Measurements from ENCODE around the gene FAM163B.

FAM163B gene

DNA sequence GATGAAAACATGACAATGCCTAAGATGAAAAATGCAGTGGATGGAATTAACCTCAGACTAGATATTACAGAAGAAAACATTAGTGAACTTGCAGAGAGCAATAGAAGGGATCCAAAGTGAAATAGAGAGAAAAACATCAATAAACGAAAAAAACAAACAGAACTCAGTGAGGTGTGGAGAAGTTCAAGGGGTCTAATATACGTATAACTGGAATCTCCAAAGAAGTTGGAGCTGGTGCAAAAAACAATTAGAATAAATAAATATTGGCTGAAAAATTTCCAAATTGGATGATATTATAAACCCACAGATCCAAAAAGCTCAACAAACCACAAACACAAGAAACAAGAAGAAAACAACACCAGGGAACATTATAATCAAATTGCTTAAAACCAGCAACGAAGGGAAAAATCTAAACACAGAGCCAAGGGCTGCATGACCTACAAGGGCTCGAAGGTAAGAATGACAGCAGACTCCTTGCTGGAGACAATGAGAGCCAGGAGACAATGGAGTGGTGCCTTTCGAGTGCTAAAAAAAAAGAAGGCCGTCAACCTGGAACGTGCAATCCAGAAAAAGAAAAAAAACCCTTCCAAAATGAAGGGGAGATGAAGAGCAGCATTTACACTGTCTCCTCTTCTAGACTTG lies 11.8 kb downstream of the FAM163B start:
- DNase-seq: no peak

DNA sequence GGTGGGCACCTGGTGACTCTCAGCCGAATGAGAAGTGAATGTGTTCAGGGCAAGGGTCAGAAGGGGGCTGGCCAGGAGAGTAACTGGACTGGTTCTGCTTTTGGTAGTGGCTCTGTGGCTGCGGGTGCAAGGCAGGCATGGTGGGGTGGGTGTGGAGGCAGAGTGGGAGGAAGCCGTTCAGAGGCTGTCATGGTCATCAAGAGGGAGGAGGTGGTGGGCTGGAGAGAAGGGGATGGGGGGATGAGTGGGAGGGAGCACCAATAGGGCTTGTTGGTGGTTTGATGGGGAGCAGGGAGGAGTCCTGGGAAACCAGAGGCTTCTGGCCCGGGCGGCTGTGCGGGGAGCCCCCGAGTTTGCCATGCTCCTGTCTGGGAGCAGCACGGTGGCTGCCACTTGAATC lies 13.3 kb downstream of the FAM163B start:
- no peak for DNase-seq

DNA sequence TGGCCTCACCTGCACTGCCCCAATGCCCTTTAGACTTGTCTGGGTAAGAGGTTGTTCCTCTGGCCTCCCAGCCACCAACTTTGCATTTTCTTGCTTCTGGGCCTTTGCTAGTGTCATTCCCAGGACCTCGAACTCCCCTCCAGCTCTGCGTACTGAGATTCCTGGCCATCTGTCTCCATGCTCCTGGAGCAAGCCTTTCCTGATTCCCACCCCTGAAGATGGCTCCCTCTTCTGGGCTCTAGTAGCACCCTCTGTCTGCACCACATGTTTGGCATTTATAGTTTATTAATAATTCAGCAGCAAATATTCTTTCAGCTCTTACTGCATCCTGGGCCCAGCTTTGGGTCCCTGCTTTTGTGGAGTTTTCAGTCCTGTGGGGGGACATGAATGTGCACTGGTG lies 14.9 kb downstream of the FAM163B start:
- DNase-seq: no peak

DNA sequence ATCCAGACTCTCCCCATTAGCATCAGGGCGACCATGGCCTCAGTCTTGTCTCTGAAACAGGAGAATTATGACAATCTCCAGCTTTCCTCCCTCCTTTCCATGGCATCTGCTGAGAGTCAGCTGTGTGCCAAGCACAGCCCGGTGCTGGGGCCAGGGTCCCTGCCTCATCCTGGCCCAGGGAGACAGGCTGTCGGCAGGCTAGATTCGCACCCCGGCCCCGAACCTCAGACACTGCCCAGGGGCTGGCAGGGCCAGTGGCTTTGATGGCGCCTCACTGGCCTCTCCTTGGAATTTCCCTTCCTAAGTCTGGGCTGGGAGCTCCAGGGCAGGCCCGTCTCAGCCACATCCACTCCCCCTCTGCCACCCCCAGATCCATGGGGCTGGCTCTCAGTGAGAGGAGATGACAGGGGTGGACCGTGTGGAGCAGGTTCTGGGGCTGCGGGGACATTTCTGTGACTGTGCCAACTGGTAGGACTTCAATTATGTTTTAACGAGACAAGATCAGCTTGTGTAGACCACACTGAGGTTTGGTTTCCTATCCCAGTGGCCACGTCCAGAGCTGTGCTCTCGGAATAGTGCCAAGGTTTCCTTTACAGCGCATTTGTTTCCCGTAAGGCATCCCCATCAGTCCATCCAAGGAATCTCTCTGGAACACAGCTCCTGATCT lies 15.5 kb downstream of the FAM163B start:
- DNase-seq: no peak

DNA sequence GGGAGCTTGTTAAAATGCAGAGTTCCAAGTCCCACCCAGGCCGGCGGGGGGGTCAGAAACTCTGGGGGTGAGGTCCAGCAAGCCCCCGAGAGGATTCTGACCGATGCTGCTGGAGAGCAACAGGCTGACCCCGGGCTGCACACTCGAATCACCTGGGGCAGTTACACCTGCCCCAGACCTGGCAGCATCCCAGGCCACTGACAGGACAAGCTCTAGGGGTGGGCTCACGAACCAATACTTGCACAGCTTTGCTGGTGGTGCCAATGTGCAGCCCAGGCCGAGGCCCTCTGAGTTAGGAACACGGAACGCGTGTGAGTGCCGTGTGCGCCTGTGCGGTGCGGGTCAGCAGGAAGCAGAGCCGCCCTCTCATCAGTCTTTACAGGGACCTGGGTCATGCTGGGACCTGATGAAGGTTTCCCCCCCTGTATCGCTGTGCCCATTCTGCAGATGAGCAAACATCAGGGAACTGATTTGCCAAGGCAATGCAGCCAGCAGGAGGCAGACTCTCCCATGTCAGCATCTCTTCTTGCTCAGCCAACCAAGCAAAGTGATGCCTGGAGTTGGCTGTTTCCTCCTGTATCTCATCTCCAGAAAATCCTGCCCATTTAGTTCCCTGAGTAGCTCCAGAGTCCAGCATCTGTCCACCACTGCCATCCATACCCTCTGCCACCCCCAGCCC lies 16.3 kb downstream of the FAM163B start:
- peak in 1 of 2 donors; percentile 8 for DNase-seq

DNA sequence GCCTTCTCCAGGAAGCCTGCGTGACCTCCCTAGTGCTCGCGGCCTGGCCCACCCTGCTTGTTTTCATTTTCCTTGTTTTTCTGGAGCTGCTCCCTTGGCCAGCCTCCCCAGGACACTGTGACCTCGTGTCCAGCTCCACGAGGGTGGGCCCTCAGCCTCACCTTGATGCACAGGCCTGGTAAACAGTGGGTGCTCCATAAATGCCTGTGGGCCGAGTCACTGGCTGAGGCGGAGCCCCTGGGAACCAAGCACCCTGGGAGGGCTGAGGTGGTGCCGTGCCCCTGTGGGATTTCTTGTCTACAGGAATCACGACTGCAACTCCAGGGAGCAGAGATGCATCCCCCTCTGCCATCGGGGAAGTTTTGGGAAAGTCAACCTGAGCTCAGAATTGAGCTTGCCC lies 17.2 kb downstream of the FAM163B start:
- DNase-seq: no peak

DNA sequence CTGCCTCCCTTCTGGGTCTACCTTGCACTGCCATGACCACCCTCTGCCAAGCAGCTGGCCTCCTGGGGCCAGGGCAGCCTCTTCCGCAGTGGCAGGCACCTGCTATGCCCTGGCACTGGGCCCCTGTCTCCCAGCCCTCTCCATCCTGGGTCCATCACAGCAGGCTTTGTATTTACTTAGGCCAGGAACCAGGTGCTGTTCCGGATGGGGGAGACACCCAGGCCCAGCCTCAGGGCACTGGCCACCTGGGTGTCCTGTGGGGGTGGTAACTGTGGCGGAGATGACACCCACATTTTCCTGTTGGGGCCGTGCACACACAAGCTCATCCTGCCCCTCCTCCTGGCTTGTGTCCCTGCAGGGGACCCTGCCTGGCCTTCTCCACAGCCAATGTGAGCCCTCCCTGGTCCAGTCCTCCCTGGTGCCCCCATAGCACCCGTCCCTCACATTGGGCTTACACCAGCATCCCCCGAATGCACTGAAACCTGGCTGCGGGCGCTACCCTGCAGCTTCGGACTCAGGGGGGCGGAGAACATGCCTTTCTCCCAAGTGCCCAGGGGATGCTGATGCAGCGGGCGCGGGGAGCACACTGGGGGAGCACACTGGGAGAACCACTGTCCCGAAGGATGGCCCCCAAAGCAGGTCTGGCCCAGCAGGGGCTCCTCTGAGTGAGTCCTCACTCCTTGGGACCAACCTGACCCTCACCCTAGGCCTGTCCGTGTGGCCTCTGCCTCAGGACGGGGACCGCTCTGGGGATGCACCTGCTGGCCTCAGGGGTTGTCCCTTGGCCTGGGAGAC lies 17.9 kb downstream of the FAM163B start:
- DNase-seq: no peak

DNA sequence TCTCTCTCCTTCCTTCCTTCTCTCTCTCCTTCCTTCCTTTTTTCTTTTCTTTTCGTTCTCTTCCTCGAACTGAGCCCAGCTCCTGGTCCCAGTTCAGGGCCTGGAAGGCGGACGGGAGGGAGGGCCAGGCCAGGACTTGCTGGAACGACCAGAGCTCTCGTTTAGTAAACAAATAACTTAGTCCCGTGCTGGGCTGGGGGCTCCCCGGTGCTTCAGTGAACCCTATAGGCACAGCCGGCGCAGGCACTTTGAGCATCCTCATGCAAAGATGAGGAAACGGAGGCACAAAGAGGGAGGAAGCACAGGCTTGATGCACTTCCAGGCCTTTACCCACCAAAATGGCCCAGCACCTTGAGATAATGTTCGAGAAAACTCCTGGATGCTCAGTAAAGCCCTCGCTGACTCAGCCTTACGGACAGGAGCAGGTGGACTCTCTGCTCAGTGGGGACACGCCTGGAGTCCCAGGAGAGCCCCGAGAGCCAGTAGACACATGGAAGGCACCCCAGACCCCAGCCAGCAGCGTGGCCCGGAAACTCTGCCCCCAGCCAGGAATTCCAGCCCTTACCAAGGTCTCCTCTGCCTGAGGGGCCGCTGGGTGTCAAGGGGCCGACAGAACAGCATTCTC lies 18.8 kb downstream of the FAM163B start:
- DNase-seq: no peak

DNA sequence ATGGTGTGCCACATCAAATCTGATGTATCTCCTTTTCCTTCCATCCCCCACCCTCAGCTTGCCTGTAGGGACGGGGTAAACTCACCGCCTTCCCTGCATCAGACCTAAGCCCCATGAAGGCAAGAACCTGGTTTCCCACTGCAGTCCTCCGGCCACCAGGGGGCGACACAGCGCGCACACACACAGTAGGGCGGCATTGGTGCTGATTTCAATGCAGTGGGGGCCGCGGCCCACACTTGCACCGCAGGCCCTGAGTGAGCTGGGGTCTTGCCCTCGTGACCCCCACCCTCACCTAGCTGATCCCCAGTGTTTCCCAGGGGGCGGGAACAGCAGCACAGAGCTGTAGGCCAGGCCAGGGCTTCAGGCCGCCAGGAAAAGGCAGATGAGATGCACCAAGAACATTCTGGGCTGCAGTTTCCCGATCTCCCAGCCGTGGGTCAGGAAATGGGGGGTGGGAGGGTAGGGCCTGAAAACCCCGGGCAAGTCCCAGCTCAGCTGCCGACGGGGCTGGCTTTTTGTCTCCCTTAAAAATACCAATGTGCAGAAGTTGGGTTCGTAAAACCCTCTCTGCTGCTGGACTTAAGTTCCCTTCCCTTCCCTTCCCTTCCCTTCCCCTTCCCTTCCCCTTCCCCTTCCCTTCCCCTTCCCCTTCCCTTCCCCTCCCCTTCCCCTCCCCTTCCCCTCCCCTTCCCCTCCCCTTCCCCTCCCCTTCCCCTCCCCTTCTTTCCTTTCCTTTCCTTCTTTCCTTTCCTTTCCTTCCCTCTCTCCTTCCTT lies 19.5 kb downstream of the FAM163B start:
- peak; percentile 22 to 43 for DNase-seq

DNA sequence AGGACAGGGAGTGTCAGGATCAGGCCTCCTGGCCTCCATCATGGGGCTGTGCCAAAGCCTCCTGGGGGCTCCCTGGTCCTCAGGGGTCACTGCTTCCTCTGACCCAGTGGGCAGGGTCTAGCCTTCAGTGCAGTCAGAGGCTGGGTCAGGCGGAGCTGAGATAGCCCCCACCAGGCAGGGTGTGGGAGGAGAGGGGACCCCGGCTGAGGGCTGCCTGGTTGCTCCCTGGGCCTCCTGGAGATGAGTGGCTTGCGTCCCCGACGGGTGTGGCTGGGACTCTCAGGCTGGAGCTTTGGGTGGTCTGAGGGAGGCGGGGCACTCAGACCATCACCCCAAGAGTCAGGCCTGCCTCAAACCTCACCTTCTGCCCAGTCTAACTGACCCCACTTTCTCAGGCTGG lies 21.7 kb downstream of the FAM163B start:
- DNase-seq: no peak

DNA sequence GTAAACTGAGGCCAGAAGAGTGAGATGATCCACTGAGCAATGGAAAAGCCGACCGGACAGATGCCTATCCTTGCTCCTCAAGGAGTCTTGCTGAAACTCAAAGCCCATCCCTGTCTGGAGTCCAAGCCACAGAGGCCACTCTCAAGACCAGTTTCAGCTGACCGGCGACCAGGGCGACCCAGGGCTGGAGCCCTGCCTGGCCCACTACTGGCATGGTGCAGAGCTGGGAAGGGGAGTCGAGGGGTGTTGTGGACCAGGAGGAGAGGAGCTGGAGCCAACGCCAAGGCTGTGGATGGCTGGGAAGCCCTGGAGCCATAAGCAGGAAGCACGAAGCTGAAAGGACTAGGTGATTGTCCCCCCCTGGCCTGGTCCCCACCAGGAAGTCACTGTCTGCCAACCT lies 22.1 kb downstream of the FAM163B start:
- no peak for DNase-seq

DNA sequence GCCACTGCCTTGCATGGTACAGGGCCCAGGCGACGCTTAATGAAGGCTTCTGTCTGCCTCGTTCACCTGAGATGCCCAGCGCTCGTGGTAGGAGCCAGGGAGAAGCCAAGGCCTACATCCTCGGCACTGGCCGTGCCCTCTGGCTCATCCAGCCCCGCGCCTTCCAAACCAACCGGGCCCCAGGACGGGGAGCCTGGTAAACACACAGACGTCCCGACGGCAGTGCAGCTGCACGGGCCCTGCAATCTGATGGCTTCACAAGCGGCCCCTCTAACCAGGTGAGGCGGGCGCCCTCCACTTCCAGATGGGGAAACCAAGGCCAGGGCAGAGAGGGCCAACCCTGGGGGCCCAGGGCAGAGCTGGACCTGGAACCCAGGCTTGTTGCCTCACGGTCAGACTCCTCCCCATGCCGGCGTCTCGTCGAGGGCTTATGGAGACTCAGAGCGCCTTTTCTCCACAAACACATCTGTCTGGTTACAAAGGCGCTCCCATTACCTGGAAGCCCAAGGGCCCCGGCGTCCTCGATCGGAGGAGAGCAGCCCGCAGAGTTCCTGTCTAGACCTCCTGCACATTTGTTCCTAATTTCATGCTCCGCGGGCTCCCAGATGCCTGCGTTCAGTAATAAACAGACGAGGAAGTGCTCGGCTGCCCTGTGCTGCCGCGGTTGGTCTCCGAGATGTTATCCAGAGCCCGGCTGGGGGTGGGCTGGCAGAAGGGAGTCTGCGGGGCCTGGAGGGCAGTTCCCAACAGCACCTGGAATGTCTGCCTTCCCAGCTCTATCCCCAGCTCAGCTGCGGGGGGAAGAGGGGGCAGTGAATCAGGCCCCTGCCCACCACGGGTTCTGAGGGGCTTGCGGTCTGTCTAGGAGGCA lies 23.5 kb downstream of the FAM163B start:
- DNase-seq: no peak

DNA sequence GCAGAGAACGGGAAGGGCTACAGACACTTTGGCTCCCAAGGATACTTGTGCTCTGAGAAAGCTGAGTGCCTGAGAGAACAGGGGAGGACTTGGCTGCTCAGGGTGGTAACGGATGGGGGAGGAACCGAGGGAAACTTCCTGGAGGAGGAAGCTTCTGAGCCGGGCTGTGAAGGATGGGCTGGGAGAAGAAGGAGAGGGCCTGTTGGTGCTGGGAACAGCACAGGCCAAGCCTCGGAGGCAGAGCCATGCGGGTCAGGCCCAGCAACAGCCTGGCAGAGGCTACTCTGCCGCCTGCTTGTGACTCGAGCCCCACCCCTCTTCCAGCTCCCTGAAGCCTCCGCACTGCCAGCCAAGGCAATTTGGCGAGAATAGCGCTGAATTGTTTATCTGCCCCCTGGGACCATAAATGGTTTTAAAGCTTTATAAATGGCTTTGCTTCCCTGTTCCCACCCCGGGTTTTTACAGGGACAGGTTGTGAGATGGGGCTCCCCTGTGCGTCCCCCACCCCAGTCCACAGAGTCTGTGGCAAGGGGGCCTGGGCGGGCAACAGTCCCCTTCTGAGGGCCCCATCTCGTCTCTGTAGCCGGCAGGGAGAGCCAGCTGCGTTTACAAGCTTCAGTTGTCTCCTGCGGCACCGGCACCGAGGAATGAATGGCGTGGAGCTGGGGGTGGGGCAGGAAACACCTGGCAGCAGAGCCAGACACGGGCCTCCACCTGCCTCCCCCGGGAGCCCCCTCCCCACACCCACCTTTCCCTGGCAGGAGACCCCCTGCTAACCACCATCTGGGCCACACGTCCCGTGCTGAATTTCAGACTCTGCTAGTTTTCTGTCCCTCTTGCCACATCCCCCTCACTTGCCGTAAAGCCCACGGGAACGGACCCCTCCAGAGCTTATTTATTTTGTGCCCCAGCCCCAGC lies 24.4 kb downstream of the FAM163B start:
- peak in 1 of 2 donors; percentile 25 for DNase-seq

DNA sequence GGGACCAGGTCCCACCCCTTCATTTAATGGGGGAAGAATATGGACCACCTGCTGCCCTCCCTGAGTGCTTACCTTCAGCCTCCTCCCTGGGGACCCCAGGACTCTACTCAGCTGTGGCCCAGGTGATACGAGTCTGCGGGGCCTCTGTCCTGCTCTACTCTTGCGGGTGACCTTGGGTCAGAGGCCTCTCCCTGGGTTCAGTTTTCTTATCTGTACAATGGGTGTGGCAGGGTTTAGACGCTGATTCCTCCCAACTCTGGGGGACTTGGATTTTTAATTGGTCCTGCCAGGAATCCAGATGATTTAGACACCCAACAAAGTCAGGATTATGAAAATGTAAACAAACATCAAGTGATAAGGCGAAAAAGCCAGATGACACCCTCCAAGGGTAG lies 25.0 kb downstream of the FAM163B start:
- no peak for DNase-seq

DNA sequence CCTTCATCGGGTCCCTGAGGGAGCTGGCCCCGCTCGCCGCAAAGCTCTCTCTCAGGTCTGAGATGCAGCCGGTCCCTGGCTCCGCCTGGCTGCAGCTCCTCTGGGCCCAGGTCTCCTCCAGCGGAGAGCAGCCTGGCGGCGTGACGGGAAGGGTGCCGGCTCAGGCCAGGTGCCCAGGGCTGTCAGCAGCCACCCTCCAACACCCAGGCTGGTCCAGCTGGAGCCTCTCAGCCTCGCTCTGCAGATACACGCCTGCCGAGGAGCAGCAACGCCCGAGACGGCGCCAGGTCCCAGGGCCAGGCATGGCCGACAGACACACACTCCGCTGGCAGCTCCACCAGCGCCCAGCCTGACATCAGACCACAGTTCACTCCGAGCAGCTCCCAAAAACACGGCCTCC lies 25.6 kb downstream of the FAM163B start:
- no peak for DNase-seq

DNA sequence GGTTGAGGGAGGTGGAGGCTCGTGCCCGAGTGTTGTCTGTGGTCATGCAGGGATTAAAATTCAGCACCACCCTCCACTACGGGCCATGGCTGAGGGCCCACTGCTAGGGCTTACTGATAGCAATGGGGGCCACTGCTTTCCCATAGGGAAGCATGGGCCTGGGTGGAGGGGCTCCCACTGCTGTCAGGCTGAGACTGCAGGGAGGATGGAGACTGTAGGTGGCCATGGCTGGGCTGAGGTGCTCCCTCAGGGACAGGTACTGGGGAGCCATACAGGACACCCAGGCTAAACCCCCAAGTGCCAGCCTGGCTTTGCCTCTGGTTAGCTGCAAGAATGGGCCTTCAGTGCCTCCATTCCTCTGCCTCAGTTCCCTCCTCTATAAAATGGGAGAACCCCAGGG lies 26.1 kb downstream of the FAM163B start:
- no peak for DNase-seq

DNA sequence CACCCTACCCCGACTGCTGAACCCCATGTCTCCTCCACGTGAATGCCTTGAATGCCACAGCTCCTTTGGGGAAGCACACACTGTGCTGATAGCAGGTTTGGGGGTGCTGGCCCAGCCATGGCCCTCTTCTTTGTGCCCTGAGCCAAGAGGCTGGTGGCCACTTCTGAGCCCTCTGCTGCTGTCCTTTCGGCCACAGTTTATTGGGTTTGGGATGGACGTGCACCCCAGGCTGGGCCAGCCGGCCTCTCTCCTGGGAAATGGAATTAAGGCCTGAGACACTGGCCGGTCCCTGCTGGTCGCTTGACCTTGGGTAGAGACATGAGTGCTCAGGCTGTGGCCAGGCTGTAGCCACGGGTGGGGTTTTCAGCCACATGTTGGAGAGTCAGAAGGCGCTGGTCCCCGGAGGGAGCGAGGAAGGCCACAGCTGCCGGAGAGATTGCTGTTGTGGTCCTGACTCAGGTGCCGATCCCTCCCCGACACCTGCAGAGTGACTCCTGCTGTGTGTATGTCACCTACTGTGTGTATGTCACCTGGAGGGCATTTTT lies 26.6 kb downstream of the FAM163B start:
- DNase-seq: no peak

DNA sequence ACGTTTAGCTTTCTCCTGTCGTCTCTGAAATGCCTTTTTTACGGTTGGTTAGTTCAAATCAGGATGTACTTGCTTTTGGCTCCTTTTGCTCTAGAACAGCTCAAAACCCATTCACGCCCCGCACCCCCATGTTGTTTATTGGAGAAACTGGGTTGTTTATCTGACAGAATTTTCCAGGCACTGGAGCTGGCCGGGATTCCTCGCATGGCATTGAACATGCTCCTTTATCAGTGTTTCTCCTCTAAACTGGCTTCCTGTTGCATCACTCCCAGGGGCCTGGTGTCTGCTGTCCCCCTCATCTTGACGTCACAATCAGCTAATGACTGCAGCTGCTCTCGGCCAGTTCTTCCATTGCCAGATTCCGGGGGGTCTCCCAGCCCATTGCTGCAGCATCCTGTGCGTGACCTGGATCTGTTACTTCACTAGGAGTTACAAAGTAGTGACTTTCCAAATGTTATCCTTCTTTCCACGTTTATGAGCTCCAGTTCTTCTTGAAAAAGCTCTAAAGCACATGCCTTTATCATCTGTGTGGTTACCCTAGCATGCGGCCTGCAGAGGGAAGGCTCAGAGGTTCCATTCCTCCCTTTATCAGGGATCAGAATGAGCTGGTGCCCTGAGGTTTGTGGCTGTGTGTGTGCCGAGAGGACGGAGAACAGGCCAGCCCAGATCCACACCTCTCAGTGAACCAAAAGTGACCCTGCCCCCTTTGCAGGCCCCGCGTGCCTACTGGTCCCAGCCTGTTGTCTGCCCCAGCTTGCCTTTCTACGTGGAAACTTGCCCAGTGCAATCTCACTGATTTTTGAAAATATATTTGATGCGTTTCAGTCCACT lies 27.5 kb downstream of the FAM163B start:
- DNase-seq: no peak

DNA sequence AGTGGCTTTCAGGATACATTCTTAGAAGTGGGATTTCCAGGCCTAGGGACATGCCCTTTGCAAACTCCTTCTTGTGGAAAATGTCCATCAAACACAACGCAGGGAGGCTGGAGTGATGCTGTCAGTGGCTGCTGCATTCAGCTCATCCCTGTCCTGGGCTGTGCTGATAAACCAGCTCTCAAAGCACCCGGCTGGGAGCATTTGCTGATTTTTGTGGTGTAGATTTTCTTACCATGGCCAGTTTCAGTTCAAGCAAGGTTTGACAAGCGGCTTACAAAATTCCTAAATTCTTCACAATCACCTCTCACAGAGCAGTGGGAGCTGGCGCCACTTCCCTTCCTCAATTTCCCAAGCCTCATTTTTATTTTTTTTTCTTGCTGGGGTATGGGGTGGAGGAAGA lies 28.2 kb downstream of the FAM163B start:
- no peak for DNase-seq

Data from CD4-positive, alpha-beta T cell treated with Interleukin-4 for 1 hour (primary cell).